Panc1 (cell line): ENCODE results near the gene NR5A1.

Experiments used
- POLR2AphosphoS5 ChIP-seq: IDR thresholded peaks from 2 replicates; pipeline ENCODE4 v1.6.1; 2012; ENCODE audit warnings: mild to moderate bottlenecking, low read depth, low read length, moderate library complexity
- SIN3A ChIP-seq: IDR thresholded peaks from 2 replicates; pipeline ENCODE4 v1.6.1; 2012; ENCODE audit warnings: low read depth, mild to moderate bottlenecking, low read length, moderate library complexity, borderline replicate concordance; ENCODE audit not compliant: insufficient read depth
- TCF7L2 ChIP-seq: IDR thresholded peaks from 2 replicates; pipeline ENCODE4 v1.6.1; 2011; ENCODE audit warnings: mild to moderate bottlenecking, low read depth, low read length, inconsistent platforms
- TF ChIP-seq, protein P1 (sequence below): fragments of 450-650 bp; IDR thresholded peaks from 2 replicates; pipeline ENCODE4 v1.5.1; 2017; ENCODE audit warnings: mild to moderate bottlenecking
- TF ChIP-seq, protein P2 (sequence below), 2 experiments: IDR thresholded peaks; 2 replicates each; pipeline ENCODE4 v1.6.1; 2011 to 2012; ENCODE audit warnings: low read depth in 2 of 2, control low read depth in 1 of 2, low read length in 1 of 2, mild to moderate bottlenecking in 1 of 2, moderate library complexity in 1 of 2; ENCODE audit not compliant: insufficient read depth in 1 of 2

DNA sequence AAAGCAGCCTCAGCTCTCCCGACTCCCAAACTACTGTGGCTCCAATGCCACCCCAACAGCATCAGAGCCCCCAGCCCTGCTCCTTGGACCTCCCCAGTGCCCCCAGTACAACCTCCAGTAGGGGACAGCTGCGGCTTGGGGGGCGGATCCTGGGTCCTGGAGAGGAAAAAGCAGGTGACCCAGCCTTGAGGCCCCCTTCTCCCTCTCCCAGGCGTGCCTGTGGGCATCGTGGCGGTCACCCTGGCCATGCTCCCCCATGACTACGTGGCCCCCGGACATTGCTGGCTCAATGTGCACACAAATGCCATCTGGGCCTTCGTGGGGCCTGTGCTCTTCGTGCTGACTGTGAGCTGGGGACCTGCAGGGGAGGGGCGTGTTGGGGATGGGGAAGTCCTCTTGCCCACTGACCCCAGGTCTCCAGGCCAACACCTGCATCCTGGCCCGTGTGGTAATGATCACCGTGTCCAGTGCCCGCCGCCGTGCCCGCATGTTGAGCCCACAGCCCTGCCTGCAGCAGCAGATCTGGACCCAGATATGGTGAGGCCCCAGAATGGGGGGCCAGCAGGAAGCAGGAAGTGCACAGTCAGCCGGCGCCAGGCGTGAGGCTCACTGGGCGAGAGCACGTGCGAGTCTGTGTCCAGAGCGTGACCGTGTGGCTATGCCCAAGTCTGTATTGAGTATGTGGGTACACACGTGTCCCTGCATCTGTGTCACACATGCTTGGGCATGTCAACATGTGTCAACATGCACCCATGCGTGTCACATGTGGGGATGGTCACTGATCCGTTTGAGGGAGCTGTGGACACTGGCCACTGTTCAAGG lies 38.0 kb downstream of the NR5A1 start:
- TF ChIP-seq, protein P1, sequence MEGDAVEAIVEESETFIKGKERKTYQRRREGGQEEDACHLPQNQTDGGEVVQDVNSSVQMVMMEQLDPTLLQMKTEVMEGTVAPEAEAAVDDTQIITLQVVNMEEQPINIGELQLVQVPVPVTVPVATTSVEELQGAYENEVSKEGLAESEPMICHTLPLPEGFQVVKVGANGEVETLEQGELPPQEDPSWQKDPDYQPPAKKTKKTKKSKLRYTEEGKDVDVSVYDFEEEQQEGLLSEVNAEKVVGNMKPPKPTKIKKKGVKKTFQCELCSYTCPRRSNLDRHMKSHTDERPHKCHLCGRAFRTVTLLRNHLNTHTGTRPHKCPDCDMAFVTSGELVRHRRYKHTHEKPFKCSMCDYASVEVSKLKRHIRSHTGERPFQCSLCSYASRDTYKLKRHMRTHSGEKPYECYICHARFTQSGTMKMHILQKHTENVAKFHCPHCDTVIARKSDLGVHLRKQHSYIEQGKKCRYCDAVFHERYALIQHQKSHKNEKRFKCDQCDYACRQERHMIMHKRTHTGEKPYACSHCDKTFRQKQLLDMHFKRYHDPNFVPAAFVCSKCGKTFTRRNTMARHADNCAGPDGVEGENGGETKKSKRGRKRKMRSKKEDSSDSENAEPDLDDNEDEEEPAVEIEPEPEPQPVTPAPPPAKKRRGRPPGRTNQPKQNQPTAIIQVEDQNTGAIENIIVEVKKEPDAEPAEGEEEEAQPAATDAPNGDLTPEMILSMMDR: no peak
- no peak for TF ChIP-seq TCF7L2
- no peak for TF ChIP-seq POLR2AphosphoS5
- TF ChIP-seq, protein P2, sequence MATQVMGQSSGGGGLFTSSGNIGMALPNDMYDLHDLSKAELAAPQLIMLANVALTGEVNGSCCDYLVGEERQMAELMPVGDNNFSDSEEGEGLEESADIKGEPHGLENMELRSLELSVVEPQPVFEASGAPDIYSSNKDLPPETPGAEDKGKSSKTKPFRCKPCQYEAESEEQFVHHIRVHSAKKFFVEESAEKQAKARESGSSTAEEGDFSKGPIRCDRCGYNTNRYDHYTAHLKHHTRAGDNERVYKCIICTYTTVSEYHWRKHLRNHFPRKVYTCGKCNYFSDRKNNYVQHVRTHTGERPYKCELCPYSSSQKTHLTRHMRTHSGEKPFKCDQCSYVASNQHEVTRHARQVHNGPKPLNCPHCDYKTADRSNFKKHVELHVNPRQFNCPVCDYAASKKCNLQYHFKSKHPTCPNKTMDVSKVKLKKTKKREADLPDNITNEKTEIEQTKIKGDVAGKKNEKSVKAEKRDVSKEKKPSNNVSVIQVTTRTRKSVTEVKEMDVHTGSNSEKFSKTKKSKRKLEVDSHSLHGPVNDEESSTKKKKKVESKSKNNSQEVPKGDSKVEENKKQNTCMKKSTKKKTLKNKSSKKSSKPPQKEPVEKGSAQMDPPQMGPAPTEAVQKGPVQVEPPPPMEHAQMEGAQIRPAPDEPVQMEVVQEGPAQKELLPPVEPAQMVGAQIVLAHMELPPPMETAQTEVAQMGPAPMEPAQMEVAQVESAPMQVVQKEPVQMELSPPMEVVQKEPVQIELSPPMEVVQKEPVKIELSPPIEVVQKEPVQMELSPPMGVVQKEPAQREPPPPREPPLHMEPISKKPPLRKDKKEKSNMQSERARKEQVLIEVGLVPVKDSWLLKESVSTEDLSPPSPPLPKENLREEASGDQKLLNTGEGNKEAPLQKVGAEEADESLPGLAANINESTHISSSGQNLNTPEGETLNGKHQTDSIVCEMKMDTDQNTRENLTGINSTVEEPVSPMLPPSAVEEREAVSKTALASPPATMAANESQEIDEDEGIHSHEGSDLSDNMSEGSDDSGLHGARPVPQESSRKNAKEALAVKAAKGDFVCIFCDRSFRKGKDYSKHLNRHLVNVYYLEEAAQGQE (IDR thresholded peaks at IDR 0.05; ENCODE audit: insufficient read depth in 1 of 2, low read depth in 2 of 2, low read length in 1 of 2): no peak
- no peak for TF ChIP-seq SIN3A
